Tibial nerve (tissue), 4 donors: ENCODE data around the gene PCF11.

Experiments used
- EP300 ChIP-seq, 2 donors: sonication (generic); formaldehyde crosslinking; IDR thresholded peaks; one replicate each; pipeline ENCODE4 v1.6.1; 2017; ENCODE audit warnings: antibody characterized with exemption in 2 of 2, mild to moderate bottlenecking in 1 of 2
- POLR2A ChIP-seq, 2 donors: fragments of 450-650 bp; IDR thresholded peaks; one replicate each; pipeline ENCODE4 v1.6.1; 2017; ENCODE audit warnings: antibody characterized with exemption in 2 of 2, mild to moderate bottlenecking in 2 of 2, moderate library complexity in 2 of 2
- TF ChIP-seq, protein P1 (sequence below), 5 experiments: fragments of 200-600 bp in 3 of 5; fragments of 450-650 bp in 2 of 5; sonication (generic) in 3 of 5; IDR thresholded peaks; one replicate each; pipeline ENCODE4 v1.5.1; 2016 to 2019; ENCODE audit warnings: antibody characterized with exemption in 5 of 5, mild to moderate bottlenecking in 3 of 5, moderate library complexity in 2 of 5

DNA sequence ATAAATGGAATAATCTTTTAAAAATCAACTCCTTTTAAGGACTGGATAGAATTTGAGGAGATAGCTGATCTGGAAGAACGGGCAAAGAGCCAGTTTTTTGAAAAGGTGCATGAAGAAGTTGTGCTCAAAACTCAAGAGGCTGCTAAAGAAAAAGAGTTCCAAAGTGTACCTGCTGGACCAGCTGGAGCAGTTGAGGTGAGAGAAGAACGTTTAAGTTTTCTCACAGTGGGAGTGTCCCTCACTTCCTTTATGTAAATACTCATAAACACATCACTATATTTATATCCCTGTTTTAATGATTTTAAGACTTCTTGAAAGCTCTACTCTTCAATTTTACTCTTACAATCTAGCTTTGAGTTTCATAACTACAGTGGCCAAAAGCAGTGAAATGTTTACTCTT lies 24.9 kb downstream of the PCF11 start:
- TF ChIP-seq, protein P1, sequence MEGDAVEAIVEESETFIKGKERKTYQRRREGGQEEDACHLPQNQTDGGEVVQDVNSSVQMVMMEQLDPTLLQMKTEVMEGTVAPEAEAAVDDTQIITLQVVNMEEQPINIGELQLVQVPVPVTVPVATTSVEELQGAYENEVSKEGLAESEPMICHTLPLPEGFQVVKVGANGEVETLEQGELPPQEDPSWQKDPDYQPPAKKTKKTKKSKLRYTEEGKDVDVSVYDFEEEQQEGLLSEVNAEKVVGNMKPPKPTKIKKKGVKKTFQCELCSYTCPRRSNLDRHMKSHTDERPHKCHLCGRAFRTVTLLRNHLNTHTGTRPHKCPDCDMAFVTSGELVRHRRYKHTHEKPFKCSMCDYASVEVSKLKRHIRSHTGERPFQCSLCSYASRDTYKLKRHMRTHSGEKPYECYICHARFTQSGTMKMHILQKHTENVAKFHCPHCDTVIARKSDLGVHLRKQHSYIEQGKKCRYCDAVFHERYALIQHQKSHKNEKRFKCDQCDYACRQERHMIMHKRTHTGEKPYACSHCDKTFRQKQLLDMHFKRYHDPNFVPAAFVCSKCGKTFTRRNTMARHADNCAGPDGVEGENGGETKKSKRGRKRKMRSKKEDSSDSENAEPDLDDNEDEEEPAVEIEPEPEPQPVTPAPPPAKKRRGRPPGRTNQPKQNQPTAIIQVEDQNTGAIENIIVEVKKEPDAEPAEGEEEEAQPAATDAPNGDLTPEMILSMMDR (IDR thresholded peaks at IDR 0.05), result no peak
- no peak for TF ChIP-seq EP300 (IDR thresholded peaks at IDR 0.05)
- no peak for TF ChIP-seq POLR2A (IDR thresholded peaks at IDR 0.05)
